Measurements from ENCODE around the gene FAM219A.
"Not testable (repeated sequence)": the region's sequence is repeated elsewhere in the genome, so short reads cannot be mapped to it uniquely, and the experiment has no call there.

Gene FAM219A

GRCh38 chr9:34482746-34483145 lies 24.4 kb upstream of the FAM219A start:
- not testable (repeated sequence) for DNase-seq

- not testable (repeated sequence) for DNase-seq
Observed at GRCh38 chr9:34481620-34482019, 23.2 kb upstream of the FAM219A start.

GRCh38 chr9:34479431-34479866 lies 21.1 kb upstream of the FAM219A start:
- DNase-seq = peak in 1 of 2 experiments; percentile 33

- no peak for DNase-seq
Observed at GRCh38 chr9:34477541-34477940, 19.2 kb upstream of the FAM219A start.

GRCh38 chr9:34475097-34475496 lies 16.7 kb upstream of the FAM219A start:
- no peak for DNase-seq

- no peak for DNase-seq
Observed at GRCh38 chr9:34465468-34465867, 7.1 kb upstream of the FAM219A start.

GRCh38 chr9:34464571-34464970 lies 6.2 kb upstream of the FAM219A start:
- DNase-seq = no peak

GRCh38 chr9:34463901-34464232 lies 5.5 kb upstream of the FAM219A start:
- DNase-seq = no peak

- peak; percentile 60 to 81 for DNase-seq
Observed at GRCh38 chr9:34463098-34463900, 4.9 kb upstream of the FAM219A start.

- DNase-seq = no peak
Observed at GRCh38 chr9:34459941-34460340, 1.6 kb upstream of the FAM219A start.

GRCh38 chr9:34459356-34459755 lies 986 bp upstream of the FAM219A start:
- no peak for DNase-seq

GRCh38 chr9:34458959-34459340 lies 580 bp upstream of the FAM219A start:
- no peak for DNase-seq

- peak; percentile 62 to 80 for DNase-seq
Observed at GRCh38 chr9:34457266-34458012, 931 bp downstream of the FAM219A start.

GRCh38 chr9:34456746-34457145 lies 1.6 kb downstream of the FAM219A start:
- no peak for DNase-seq

GRCh38 chr9:34456151-34456550 lies 2.2 kb downstream of the FAM219A start:
- DNase-seq = no peak

- DNase-seq = no peak
Observed at GRCh38 chr9:34454571-34455065, 3.8 kb downstream of the FAM219A start.

GRCh38 chr9:34452568-34452967 lies 5.8 kb downstream of the FAM219A start:
- peak in 1 of 2 experiments; percentile 18 for DNase-seq

- DNase-seq = no peak
Observed at GRCh38 chr9:34451545-34451944, 6.8 kb downstream of the FAM219A start.

GRCh38 chr9:34451135-34451534 lies 7.2 kb downstream of the FAM219A start:
- no peak for DNase-seq

- DNase-seq = no peak
Observed at GRCh38 chr9:34450644-34451043, 7.7 kb downstream of the FAM219A start.

- no peak for DNase-seq
Observed at GRCh38 chr9:34446951-34447350, 11.4 kb downstream of the FAM219A start.

GRCh38 chr9:34446468-34446891 lies 11.9 kb downstream of the FAM219A start:
- no peak for DNase-seq

GRCh38 chr9:34443976-34444375 lies 14.4 kb downstream of the FAM219A start:
- DNase-seq = peak; percentile 17 to 72

- DNase-seq = no peak
Observed at GRCh38 chr9:34443533-34443932, 14.8 kb downstream of the FAM219A start.

Measured in NCI-H446 (cell line).